Mucosa of gallbladder (tissue), 1 donor: ENCODE measurements around the gene NEURL1B. TPM values are rescaled to one million over a fixed set of nuclear protein-coding genes. Genes with fewer than 3 reads are reported as not detected.
"Not testable (repeated sequence)": the region's sequence is repeated elsewhere in the genome, so short reads cannot be mapped to it uniquely, and the experiment has no call there.

Experiments used
- DNase-seq: peaks from one replicate; pipeline ENCODE4 v3.0.0-alpha.2; 2020; ENCODE audit warnings: low spot score
- total RNA-seq: library from RNA; stranded (reverse); gene quantifications from one replicate; pipeline ENCODE4 v1.2.1, GENCODE V29; 2021
- donor health status: DM: no; HTN: no; CAD: no.

Gene NEURL1B, protein sequence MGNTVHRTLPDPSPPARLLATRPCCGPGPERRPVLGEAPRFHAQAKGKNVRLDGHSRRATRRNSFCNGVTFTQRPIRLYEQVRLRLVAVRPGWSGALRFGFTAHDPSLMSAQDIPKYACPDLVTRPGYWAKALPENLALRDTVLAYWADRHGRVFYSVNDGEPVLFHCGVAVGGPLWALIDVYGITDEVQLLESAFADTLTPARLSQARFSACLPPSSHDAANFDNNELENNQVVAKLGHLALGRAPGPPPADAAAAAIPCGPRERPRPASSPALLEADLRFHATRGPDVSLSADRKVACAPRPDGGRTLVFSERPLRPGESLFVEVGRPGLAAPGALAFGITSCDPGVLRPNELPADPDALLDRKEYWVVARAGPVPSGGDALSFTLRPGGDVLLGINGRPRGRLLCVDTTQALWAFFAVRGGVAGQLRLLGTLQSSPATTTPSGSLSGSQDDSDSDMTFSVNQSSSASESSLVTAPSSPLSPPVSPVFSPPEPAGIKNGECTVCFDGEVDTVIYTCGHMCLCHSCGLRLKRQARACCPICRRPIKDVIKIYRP
- 27.9 TPM for total RNA-seq

DNA sequence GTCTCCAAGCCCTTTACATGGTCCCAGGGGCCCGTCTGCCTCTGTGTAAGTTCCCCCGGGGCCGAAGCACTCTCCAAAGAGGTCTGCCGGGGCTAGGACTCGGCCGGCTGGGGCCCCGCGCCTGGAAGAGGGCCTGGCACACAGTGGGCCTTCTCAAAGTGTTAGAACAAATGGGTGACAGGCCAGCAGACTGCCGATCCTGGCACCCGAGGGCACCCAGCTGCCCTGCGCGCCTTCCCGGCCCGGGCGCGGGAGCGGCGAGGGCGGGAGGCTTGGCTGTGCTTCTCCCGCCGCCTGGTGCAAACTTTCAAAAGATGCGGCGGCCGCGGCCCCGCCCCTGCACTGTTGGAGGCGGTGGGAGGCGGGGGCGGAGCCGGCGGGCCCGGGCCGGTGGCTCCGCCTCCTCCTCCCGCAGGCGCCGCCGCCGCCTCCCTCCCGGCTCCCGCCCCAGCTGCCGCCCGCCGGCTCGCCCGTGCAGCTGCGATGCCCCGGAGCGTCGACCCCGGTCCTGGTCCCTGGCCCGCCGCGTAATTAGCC lies at the start of gene NEURL1B:
Gene NEURL1B (plus strand): TSS at position 442 of the 537 bp plus-strand sequence. CDS start 144 bp downstream, outside the sequence.
- peak; percentile 67 for DNase-seq

DNA sequence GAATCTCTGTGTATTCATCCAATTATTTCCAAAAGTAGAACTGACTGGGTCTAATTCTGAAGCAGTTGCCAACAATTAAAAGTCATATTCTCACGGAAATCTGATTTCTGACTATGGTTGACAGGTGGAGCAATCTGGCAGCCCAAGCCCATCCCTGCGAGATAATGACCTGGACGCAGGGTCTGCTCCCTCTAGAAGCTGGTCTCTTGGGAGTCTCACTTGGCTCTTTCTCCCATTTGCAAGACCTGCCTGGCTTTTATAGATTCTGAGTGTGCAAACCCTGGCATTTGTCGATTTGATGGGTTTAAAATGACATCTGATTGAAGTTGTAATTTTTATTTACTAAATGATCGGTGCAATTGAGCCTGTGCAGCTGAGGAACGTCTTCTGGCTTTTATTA lies 49.4 kb upstream of the NEURL1B start:
- no peak for DNase-seq

DNA sequence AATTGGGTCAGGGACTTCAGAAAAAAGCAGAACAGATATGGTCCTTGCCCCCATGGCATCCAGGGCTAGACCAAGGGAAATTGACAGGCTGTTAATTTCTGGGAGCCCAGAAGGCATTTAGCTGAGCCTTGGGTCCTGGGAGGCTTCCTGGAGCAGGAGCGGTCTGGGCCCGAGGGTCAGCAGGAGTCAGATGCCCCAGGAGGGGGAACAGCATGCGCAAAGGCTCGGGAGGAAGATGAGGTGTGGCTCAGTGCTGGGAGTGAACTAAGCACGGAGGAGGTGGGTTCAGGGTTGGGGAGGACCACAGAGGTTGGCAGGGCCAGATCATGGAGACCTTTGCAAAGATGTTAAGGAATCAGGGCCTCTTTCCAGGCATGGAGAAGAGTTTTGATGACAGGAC lies 48.2 kb upstream of the NEURL1B start:
- no peak for DNase-seq

DNA sequence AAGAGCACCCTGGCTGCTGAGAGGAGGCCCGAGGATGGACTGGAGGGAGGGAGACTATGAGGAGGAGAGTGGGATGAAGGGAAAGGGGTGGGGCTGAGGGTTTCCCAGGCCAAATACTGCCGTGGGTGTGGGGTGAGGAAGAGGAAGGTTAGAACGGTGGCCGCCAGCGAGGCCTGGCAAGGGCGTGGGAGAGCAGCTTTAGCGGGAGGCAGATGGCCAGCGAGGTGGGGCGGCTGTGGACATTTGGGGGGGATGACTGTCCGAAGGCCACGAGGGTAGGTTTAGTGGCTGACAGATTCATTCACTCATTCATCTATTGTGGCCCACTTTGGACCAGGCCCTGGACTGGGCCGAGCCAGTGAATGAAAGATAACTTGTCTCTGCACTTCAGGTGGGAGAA lies 47.8 kb upstream of the NEURL1B start:
- DNase-seq: no peak

DNA sequence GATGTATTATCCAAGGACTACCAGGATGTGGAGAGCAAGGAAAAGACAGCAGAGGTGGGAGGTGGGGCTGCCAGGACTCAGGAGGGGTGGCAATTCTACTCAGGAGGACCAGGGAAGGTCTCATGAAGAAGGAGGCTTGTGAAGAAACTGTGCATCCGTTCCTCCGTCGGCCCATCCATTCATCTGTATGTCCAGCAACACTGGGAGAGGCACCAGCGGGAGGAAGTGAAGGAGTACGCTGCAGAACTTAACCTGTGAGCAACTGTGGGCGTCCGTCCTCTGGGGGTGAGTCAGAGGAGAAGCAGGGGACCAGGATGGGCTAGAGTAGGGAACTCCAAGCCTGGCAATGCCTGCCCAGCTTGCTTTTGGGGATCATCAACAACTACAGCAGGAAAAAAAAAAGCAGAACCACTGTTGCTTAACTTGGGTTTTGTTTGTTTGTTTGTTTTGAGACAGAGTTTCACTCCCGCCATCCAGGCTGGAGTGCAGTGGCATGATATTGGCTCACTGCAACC lies 47.3 kb upstream of the NEURL1B start:
- DNase-seq: no peak

DNA sequence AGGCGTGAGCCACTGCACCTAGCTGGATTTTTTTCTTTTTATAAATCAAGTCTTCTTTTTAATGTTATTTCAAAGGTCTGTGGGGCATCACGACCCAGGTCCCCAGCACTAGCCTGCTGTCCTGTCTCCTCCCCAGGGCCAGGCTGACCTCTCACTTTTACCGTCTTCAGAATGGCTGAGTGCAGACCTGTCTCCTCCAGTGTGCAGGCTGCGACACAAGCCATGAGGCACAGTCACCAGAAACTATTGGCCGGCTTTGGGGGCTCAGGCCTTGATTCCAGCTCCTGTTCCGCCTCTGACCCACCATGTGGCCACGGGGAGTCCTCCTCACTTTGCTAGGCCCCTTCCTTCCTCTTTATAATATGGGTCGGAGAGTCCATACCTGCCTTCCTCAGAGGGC lies 46.6 kb upstream of the NEURL1B start:
- DNase-seq: no peak

DNA sequence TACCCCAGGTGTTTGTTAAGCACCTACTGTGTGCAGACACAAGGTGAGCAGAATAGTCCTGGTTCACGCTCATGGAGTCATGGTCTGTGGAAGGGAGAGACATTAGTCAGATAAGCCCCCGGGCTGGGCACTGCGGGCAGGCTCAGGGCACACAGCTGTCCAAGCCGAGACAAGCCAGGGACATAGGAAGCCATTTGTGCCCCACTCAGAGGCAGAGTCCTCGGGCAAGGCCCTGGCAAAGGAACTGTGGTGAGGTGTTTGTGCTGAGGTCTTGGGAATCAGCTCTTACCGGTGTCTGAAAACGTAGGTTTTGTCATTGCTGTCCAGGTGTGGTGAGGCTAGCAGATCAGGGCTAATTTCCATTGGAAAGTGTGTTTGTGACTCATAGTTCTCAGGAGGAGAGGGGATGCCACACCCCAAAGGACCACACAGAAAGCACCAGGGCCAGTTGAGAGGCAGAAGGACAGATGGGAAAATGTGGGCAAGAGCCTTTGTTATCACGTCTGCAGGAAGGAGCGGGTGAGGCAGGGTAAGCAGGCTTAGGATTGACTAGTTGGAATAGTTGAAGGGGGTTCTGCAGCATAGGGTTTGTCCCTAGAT lies 46.1 kb upstream of the NEURL1B start:
- no peak for DNase-seq

DNA sequence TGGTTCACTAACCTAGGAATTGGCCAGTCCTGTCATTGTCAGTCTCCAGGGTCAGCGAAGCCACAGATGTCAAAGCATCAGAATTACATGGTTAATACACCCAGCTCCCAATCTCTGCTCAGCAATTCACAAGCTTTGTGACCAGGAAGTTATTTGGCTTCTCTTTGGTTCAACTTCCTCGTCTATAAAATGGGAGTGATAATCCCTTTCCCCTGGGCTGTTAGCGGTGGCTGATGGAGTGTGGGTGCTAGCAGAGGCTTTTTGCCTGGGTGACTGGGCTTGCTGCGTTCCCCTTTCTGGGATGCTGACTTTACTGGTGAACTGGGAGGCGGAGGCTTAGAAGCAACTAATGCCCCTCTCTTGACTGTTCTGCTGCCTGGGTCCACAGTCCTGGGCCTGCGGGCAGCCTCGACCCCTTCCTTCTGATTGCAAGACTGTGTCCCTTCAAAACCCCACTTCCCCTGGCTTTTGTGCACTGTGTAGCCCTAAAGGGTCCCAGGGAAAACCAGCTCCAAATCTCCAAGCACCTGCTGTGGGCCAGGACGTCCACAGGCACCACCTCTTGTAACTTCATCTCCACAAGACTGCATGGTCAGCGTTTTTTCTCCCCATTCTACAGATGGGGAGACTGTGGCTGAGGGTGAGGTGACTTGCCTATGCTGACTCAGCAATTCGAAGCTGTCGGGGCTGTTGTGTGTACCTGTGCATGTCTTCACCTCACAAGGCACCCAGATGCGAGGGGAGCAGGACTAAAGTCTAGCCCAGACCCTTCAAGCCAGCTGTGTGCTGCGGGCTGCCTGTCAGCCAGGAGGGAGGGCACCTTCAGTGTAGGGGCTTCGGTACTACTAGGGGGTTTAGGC lies 45.2 kb upstream of the NEURL1B start:
- no peak for DNase-seq

DNA sequence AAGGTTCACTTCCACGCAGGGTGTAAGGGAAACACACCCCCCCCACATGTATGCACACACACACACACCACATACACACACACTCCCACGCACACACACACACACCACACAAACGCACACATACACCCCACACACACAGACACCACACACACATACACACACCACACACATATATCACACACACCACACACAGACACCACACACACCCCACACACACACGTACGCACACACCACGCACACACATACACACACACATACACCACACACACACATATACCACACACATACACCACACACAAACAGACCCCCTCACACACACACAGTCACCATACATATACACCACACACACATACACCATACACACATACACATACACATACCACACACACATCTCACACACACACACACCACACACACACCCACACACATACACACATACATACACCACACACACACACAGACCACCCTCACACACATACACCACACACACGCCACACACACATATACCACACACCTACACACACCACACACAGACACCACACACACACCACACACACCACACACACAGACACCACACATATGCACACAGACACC lies 44.3 kb upstream of the NEURL1B start:
- no peak for DNase-seq

DNA sequence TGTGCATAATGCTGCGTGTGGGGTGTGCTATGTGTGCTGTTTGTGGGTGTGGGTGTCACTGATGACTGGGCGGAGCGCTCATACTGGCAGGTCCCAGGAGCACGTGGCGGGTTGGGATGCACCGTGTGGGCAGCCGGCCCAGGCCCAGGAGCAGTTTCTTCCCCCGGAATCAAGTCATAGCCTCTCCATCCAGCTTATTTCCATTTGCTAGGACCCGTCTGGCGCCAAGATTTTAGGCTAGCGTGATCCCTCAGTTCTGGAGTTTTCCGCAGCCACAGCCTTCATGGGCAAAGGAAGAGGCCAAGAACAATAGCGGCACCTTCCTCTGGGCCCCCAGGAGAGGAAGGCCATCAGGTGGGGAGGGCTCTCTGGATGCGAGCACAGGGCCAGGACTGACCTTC lies 43.3 kb upstream of the NEURL1B start:
- DNase-seq: no peak

DNA sequence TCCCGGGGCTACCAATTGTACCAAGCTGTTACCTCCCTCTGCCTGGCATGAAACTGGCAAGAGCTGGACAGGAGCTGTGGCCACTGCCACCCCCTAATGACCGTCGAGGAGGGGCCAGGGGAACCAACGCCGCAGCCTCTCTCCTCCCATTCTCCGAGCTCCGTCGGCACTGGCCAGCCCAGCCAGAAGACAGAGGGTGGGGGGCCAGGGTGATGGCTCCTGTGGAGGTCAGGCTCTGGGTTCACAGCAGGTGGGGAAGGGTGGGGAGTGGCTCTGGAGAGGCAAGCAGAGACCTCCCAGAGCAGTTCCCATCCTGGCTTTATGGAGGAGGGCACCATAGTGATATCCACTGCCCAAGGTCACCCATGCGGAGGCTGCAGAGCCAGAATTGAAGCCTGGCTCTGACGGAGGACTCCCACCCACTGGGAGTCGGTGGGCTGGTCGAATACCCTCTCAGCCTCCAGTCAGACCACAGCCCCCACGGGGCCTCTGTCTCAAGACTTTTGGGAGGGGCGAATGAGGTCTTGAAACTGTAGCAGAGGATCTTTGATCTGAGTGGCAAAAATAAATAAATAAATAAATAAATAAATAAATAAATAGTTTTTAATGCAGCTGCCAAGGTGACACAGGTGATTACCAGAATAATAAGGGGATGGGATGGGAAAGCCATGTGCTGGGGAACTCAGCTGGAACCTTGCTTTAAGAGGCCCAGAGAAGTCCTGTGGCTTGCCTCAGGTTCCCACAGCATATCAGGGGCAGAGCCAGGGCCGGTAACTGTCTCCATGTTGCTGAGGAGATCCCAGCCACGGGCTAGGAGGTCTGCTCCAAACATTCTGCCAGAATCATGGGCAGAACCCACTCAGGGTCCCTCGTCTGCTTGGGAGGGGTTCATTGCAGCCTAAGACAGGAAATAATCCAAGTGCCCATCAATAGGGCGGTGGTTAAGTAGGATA lies 42.5 kb upstream of the NEURL1B start:
- no peak for DNase-seq

DNA sequence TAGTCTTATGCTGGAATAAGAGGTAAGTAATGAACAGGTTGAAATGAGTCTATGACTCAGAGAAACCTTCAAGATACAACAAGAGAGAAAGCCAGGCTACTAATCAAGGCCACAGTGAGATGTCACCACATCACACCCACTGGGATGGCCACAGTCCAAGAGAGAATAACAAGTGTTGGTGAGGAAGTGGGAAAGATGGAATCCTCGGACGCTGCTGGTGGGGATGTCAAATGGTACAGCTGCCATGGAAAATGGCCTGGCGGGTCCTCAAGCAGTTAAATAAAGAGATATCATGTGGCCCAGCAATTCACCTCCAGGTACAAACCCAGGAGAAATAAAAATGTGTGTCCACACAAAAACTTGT lies 41.9 kb upstream of the NEURL1B start:
- DNase-seq: no peak

DNA sequence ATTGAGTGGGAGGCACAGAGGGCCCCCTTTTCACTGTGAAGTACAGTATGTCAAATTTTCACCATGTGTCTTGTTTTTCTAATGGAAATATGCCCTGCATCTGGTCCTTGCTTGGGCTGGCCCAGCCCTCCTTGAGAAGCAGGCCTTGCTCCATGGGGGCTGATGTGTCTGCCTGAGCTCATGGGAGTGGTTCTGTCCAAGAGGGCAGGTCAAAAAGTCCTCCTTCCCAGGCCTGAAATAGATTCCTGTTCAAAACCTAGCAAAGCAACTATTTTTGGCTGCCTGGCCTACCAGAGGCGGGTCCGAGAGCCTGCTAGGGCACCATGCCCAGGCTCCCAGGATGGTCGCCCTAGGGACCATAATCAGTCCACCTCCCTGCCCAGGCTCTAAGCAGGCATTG lies 40.5 kb upstream of the NEURL1B start:
- no peak for DNase-seq

DNA sequence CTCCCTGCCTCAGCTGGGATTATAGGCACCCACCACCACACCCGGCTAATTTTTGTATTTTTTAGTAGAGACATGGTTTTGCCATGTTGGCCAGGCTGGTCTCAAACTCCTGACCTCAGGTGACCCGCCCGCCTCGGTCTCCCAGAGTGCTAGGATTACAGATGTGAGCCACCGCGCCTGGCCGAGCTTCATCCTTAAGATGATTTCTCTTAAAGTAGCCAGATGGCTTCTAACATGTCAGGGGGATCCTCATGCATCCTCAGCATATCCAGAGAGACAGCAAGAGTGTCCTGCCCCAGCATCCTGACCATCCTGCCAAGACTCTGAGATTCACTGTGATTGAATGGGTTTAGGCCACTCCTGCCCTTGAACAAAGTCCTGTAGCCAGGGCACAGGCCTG lies 39.5 kb upstream of the NEURL1B start:
- not testable (repeated sequence) for DNase-seq

DNA sequence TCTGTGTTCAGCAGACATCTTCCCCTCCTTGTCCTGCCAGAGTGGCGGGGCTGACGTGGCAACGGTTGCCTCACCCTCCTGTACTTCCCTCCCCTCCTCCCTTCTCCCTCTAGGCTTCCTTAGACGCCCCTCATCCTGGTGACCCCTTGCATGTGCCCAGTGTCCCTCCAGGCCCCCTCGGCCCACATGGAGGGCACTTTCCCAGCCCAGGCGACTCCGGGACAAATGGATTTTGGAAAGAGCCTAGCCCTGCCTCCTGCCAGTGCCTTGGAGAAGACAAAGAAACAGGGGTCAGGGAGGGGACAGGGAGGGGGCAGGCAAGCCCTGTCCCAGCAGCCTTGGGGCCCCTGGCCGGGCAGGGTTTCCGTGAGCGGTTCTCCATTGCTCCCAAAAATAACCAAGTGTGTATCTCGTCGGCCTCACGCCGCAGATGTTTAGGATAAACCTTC lies 38.3 kb upstream of the NEURL1B start:
- DNase-seq: no peak

DNA sequence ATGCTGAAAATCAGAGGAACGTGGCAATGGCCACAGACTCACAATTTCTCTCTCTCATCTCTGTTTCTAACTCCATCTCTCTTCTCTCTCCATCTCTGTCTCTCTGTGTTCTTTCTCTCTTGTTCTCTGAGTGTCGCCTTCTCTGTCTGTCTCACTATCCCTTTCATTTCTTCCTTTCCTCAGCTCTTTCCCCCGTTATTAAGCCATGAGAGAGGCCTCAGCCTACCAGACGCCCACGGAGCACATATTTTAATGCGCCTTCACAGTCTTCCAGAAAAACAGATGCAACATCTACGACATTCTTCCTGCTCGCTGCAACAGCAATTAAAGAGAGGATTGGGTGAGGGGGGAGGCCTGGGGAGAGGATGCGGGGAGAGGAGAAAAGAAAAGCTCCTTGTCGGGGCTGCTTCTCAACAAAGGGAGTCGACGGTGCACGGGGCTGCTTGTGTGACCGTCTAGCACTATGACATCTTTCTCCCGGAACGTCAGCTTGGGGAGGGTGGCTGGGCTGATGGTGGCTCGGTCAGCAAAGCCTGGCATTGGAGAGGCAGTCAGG lies 37.7 kb upstream of the NEURL1B start:
- DNase-seq: no peak

DNA sequence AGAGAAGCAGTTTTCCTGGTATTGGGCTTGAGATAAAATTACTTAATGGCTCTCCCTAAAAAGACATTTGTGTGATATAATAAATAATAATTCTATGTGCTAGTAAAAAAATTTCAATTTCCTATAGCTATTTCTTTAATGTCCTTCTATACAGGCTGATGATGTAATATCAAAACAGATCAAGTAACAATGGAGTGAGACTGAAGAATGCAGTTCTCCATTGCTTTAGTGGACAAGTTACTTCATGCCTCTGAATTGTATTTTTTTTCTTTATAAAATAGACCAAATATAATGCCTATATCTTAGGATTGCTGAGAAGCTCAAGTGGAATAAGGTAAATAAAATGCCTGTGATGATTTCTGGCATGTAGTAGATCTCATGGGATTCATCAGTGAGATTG lies 35.6 kb upstream of the NEURL1B start:
- no peak for DNase-seq

DNA sequence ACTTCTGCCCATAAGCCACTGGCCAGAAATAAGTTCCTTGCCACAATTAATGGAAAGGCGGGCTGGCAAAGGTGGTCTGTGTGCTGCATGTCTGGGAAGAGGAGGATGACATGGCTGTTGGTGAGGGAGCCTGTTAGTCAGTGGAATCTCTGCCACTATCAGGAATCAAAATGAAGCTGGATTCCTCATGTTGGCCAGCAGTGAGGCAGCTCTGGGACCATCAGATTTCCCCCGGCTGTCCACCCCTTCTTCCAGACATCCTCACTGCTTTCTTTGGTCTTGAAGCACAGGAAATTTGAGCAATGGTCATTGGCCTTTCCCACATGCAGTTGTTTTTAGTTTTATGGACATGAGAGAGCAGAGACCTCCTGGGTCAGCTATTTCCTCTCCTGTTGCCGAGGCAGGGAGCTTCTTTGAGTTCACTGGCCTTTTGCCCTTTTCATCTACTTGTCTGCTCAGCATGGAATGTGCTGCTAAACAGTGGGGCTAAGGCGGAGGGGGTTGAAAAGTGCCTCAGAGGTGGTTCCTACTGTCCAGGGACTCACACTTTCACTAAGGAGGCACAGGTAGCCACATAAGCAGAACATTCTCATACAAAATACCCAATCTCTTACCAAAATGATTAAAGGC lies 34.8 kb upstream of the NEURL1B start:
- DNase-seq: no peak

DNA sequence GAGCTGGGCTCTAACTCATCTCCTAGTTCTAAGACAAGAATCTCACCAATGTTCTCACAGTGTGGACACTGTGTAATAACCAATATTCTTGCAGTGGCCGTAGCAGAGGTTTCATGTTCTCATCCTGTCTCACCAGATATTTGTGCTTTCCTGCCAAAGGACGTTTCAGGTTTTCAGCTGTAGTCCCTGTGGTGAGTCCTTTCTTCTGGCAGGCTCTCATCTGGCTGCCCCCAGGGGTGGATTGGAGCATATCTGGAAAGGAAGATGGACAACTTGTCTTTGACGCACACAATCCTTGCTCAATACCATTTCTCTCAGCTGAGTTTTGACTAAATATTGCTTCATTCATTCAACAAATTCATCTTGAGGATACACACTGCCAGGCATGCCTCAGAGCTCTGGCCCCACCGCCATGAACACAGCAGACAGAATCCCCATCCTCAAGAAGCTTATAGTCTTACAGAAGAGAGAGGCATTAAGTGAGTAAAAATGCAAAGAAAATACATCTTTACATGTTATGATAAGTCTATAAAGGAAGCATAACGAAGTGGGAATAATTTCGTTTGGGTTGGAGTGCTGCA lies 33.8 kb upstream of the NEURL1B start:
- no peak for DNase-seq
